H1 (cell line): ENCODE results near the gene NCEH1.

Experiments
- CEBPB ChIP-seq: IDR thresholded peaks from 2 replicates; pipeline ENCODE4 v1.6.1; 2012; ENCODE audit warnings: low read depth, low read length
- GABPA ChIP-seq: IDR thresholded peaks from 2 replicates; pipeline ENCODE4 v1.6.1; 2011; ENCODE audit warnings: mild to moderate bottlenecking, low read length, moderate library complexity, borderline replicate concordance; ENCODE audit not compliant: insufficient read depth
- HDAC6 ChIP-seq: IDR thresholded peaks from one replicate; pipeline ENCODE4 v1.7.1; 2012; ENCODE audit warnings: low read depth, mild to moderate bottlenecking, inconsistent platforms, low read length, moderate library complexity
- JUN ChIP-seq: IDR thresholded peaks from 2 replicates; pipeline ENCODE4 v1.6.1; 2011; ENCODE audit warnings: low read depth, mild to moderate bottlenecking, improper control_type of control experiment, low read length
- NANOG ChIP-seq: IDR thresholded peaks from 2 replicates; pipeline ENCODE4 v1.6.1; 2011; ENCODE audit warnings: low read length, low read depth, mild to moderate bottlenecking, inconsistent platforms; ENCODE audit not compliant: insufficient read depth, poor library complexity, severe bottlenecking
- PHF8 ChIP-seq: fragments of 200-600 bp; sonication (generic); conservative IDR thresholded peaks from 2 replicates; pipeline ENCODE4 v1.7.1; 2012; ENCODE audit warnings: low read depth, mild to moderate bottlenecking, inconsistent platforms, low read length, moderate library complexity
- POLR2A ChIP-seq, 2 experiments: IDR thresholded peaks; 1 replicate in 1 of 2; 2 replicates in 1 of 2; pipeline ENCODE4 v1.6.1; 2011; ENCODE audit warnings: low read depth in 2 of 2, low read length in 2 of 2, mild to moderate bottlenecking in 2 of 2; ENCODE audit errors: control extremely low read depth in 1 of 2
- POLR2AphosphoS5 ChIP-seq: IDR thresholded peaks from 2 replicates; pipeline ENCODE4 v1.6.1; 2011; ENCODE audit warnings: low read depth, low read length
- SP4 ChIP-seq: IDR thresholded peaks from 2 replicates; pipeline ENCODE4 v1.6.1; 2012; ENCODE audit warnings: low read length, inconsistent platforms
- TEAD4 ChIP-seq: IDR thresholded peaks from 2 replicates; pipeline ENCODE4 v1.6.1; 2012; ENCODE audit warnings: low read depth, low read length, inconsistent platforms, mixed read lengths
- TF ChIP-seq, protein P1 (sequence below), 3 experiments: IDR thresholded peaks; 1 replicate in 2 of 3; 2 replicates in 1 of 3; pipeline versions ENCODE4 v1.5.1 to v1.6.1; 2011; ENCODE audit warnings: low read length in 3 of 3, mild to moderate bottlenecking in 3 of 3, inconsistent platforms in 2 of 3, low read depth in 1 of 3, moderate library complexity in 1 of 3; ENCODE audit not compliant: insufficient read depth in 1 of 3; ENCODE audit errors: control extremely low read depth in 1 of 3
- TF ChIP-seq, protein P2 (sequence below): fragments of 300-600 bp; sonication (generic); IDR thresholded peaks from 2 replicates; pipeline ENCODE4 v1.7.1; 2012; ENCODE audit warnings: low read length, moderate library complexity, mild to moderate bottlenecking, inconsistent platforms; ENCODE audit not compliant: insufficient replicate concordance
- TF ChIP-seq, protein P3 (sequence below): IDR thresholded peaks from 2 replicates; pipeline ENCODE4 v1.6.1; 2011; ENCODE audit warnings: low read length, improper control_type of control experiment

DNA sequence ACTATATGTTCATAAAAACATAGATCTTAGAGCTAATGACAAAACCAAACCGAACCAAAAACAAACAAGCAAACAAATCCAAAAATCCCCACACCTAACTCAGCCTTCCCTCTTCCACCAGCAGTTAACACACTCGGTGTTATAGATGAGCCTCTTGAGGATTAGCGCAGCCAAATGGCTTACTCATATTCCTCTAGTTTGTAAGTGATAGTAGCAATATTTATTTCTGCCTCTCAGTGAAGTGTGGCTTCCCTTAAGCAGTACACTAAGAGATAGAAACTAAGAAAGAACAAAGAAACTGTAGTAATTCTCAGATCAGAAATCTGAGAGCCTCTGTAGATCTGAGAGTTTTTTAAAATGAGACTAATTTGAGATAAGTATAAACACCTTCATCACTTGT lies 2.4 kb upstream of the NCEH1 start:
- TF ChIP-seq HDAC6 (no peak), TEAD4 (no peak), POLR2A (IDR thresholded peaks at IDR 0.05; ENCODE audit: control extremely low read depth in 1 of 2, low read depth in 2 of 2, low read length in 2 of 2) (no peak), JUN (no peak), GABPA (no peak), POLR2AphosphoS5 (no peak), SP4 (no peak), CEBPB (no peak), NANOG (no peak), PHF8 (no peak)
- TF ChIP-seq, protein P1, sequence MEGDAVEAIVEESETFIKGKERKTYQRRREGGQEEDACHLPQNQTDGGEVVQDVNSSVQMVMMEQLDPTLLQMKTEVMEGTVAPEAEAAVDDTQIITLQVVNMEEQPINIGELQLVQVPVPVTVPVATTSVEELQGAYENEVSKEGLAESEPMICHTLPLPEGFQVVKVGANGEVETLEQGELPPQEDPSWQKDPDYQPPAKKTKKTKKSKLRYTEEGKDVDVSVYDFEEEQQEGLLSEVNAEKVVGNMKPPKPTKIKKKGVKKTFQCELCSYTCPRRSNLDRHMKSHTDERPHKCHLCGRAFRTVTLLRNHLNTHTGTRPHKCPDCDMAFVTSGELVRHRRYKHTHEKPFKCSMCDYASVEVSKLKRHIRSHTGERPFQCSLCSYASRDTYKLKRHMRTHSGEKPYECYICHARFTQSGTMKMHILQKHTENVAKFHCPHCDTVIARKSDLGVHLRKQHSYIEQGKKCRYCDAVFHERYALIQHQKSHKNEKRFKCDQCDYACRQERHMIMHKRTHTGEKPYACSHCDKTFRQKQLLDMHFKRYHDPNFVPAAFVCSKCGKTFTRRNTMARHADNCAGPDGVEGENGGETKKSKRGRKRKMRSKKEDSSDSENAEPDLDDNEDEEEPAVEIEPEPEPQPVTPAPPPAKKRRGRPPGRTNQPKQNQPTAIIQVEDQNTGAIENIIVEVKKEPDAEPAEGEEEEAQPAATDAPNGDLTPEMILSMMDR (IDR thresholded peaks at IDR 0.05; ENCODE audit: control extremely low read depth in 1 of 3, insufficient read depth in 1 of 3, low read depth in 1 of 3, low read length in 3 of 3): no peak
- TF ChIP-seq, protein P2, sequence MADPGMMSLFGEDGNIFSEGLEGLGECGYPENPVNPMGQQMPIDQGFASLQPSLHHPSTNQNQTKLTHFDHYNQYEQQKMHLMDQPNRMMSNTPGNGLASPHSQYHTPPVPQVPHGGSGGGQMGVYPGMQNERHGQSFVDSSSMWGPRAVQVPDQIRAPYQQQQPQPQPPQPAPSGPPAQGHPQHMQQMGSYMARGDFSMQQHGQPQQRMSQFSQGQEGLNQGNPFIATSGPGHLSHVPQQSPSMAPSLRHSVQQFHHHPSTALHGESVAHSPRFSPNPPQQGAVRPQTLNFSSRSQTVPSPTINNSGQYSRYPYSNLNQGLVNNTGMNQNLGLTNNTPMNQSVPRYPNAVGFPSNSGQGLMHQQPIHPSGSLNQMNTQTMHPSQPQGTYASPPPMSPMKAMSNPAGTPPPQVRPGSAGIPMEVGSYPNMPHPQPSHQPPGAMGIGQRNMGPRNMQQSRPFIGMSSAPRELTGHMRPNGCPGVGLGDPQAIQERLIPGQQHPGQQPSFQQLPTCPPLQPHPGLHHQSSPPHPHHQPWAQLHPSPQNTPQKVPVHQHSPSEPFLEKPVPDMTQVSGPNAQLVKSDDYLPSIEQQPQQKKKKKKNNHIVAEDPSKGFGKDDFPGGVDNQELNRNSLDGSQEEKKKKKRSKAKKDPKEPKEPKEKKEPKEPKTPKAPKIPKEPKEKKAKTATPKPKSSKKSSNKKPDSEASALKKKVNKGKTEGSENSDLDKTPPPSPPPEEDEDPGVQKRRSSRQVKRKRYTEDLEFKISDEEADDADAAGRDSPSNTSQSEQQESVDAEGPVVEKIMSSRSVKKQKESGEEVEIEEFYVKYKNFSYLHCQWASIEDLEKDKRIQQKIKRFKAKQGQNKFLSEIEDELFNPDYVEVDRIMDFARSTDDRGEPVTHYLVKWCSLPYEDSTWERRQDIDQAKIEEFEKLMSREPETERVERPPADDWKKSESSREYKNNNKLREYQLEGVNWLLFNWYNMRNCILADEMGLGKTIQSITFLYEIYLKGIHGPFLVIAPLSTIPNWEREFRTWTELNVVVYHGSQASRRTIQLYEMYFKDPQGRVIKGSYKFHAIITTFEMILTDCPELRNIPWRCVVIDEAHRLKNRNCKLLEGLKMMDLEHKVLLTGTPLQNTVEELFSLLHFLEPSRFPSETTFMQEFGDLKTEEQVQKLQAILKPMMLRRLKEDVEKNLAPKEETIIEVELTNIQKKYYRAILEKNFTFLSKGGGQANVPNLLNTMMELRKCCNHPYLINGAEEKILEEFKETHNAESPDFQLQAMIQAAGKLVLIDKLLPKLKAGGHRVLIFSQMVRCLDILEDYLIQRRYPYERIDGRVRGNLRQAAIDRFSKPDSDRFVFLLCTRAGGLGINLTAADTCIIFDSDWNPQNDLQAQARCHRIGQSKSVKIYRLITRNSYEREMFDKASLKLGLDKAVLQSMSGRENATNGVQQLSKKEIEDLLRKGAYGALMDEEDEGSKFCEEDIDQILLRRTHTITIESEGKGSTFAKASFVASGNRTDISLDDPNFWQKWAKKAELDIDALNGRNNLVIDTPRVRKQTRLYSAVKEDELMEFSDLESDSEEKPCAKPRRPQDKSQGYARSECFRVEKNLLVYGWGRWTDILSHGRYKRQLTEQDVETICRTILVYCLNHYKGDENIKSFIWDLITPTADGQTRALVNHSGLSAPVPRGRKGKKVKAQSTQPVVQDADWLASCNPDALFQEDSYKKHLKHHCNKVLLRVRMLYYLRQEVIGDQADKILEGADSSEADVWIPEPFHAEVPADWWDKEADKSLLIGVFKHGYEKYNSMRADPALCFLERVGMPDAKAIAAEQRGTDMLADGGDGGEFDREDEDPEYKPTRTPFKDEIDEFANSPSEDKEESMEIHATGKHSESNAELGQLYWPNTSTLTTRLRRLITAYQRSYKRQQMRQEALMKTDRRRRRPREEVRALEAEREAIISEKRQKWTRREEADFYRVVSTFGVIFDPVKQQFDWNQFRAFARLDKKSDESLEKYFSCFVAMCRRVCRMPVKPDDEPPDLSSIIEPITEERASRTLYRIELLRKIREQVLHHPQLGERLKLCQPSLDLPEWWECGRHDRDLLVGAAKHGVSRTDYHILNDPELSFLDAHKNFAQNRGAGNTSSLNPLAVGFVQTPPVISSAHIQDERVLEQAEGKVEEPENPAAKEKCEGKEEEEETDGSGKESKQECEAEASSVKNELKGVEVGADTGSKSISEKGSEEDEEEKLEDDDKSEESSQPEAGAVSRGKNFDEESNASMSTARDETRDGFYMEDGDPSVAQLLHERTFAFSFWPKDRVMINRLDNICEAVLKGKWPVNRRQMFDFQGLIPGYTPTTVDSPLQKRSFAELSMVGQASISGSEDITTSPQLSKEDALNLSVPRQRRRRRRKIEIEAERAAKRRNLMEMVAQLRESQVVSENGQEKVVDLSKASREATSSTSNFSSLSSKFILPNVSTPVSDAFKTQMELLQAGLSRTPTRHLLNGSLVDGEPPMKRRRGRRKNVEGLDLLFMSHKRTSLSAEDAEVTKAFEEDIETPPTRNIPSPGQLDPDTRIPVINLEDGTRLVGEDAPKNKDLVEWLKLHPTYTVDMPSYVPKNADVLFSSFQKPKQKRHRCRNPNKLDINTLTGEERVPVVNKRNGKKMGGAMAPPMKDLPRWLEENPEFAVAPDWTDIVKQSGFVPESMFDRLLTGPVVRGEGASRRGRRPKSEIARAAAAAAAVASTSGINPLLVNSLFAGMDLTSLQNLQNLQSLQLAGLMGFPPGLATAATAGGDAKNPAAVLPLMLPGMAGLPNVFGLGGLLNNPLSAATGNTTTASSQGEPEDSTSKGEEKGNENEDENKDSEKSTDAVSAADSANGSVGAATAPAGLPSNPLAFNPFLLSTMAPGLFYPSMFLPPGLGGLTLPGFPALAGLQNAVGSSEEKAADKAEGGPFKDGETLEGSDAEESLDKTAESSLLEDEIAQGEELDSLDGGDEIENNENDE: no peak
- TF ChIP-seq, protein P3, sequence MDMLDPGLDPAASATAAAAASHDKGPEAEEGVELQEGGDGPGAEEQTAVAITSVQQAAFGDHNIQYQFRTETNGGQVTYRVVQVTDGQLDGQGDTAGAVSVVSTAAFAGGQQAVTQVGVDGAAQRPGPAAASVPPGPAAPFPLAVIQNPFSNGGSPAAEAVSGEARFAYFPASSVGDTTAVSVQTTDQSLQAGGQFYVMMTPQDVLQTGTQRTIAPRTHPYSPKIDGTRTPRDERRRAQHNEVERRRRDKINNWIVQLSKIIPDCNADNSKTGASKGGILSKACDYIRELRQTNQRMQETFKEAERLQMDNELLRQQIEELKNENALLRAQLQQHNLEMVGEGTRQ: no peak
